Measurements from ENCODE around the gene MYRF. TPM values are rescaled to one million over a fixed set of nuclear protein-coding genes. Genes with fewer than 3 reads are reported as not detected.

MYRF gene
- total and polyA plus RNA-seq, 9 of the 15 experiments (the other 6 are each of a cell fraction or from before 2014, with no cell fraction given): 2.3 to 25.8 (median 7.1) TPM

DNA sequence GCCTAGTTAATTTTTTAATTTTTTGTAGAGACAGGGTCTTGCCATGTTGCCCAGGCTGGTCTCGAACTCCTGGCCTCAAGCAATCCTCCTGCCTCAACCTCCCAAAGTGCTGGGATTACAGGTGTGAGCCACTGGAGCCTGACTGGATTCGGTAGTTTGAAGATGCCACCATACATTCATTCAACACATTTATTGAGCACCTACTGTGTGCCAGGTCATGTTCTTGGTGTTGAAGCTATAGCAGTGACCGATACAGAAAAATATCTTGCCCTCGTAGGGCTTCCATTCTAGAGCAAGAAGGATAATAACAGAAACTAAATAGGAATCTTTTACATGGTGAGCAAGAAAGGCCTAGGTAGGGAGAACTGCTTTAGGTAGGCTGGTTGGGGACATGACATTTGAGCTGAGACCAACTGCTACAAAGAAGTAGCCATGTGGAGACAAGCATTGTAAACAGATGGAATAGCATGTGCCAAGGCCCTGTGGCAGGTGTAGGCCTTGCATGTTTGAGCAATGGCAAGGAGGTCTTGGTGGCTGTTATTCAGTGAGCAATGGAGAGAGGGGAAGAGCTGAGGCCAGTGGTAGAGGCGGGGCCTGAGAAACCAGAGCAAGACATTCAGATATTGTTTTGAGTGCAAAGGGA lies 1.7 kb upstream of the MYRF start:
- 89% methylated on average over 5 of the region's 5 CpGs for WGBS (ENCODE audit: insufficient coverage, low coverage, missing lambda C conversion rate)
- no peak overlapping the region for H3K4me3 ChIP-seq
- POLR2A ChIA-PET: interaction anchor here (0.9 to 1.6 kb wide), 3 partner anchors 14 to 215 kb away, joined by 3 to 13 read pairs (median 6); partner anchors contain the start of genes FEN1 and TMEM258
- H3K27ac ChIP-seq (ENCODE audit: extremely low read depth, low read depth, low read length): no peak overlapping the region; the same call in 2 of the 3 replicates
- CTCF ChIA-PET (ENCODE audit: low intra/inter-chr PET ratio): interaction anchor here (1.4 kb wide), 1 partner anchor 26 kb away, joined by 3 read pairs; no protein-coding TSS in a partner anchor
- H3K4me1 ChIP-seq (replicated peaks in 1 of 2; ENCODE audit: control insufficient read depth in 2 of 2, insufficient read depth in 2 of 2, low read length in 2 of 2): peaks cover 70 to 90% of the 10 kb centered on the region in 2 experiments
- FAIRE-seq (no peak), ATAC-seq (no peak), DNase-seq (ENCODE audit: extremely low read depth in 1 of 4, low spot score in 3 of 4) (no peak)
- H3K9me1 ChIP-seq (ENCODE audit: control insufficient read depth, insufficient read depth, low read length): no peaks in the 10 kb centered on the region
- no peak overlapping the region for H3K4me2 ChIP-seq (ENCODE audit: insufficient read depth, low read length)
- no peaks in the 10 kb centered on the region for H3K9me3 ChIP-seq (replicated peaks; ENCODE audit: control insufficient read depth, insufficient read depth, low read depth, low read length)
- intact Hi-C loops (cut with micrococcal nuclease): loop anchor here (1.0 kb wide), 1 partner anchor 42 kb away; the partner anchor contains the start of genes FEN1 and TMEM258
- no peaks in the 10 kb centered on the region for H3K27me3 ChIP-seq (ENCODE audit: control insufficient read depth in 2 of 2, insufficient read depth in 2 of 2, low read length in 2 of 2)
- in situ Hi-C loops (cut with MboI): no loop called here
- 0 out of 2 replicates have a peak overlapping the region, but pooled peaks have one; percentile 4 for H2AFZ ChIP-seq (ENCODE audit: low read depth, low read length)
- H4K20me1 ChIP-seq (replicated peaks; ENCODE audit: control insufficient read depth, insufficient read depth, low read length): no peaks in the 10 kb centered on the region
- H3K36me3 ChIP-seq (ENCODE audit: control insufficient read depth, insufficient read depth, low read length): no peaks in the 10 kb centered on the region
- H3K79me2 ChIP-seq (ENCODE audit: control insufficient read depth, insufficient read depth, low read length): peaks cover 31% of the 10 kb centered on the region
- no peak overlapping the region for H3K9ac ChIP-seq (ENCODE audit: insufficient read depth in 1 of 2, low read depth in 2 of 2, low read length in 2 of 2)
- BruUV-seq (replicated peaks): no TSS peak
- TF ChIP-seq ZNF354B (CRISPR knock-in tag; IDR thresholded peaks at IDR 0.05) (no peak), HNRNPL (IDR thresholded peaks at IDR 0.05; ENCODE audit: low read depth, low read length) (no peak), PHF20 (IDR thresholded peaks at IDR 0.05; ENCODE audit: partially characterized antibody) (peak; percentile 9), ZBTB12 (CRISPR knock-in tag; IDR thresholded peaks at IDR 0.05) (no peak), ZKSCAN1 (IDR thresholded peaks at IDR 0.05; ENCODE audit: low read depth, low read length) (peak; percentile 61), BCOR (IDR thresholded peaks at IDR 0.05) (peak; percentile 83), HNRNPK (IDR thresholded peaks at IDR 0.05; ENCODE audit: low read depth, low read length, poor library complexity, severe bottlenecking) (no peak), KDM2B (CRISPR knock-in tag; IDR thresholded peaks at IDR 0.05) (no peak), MAFK (IDR thresholded peaks at IDR 0.05; ENCODE audit: low read length) (no peak), GATAD2B (IDR thresholded peaks at IDR 0.05; ENCODE audit: borderline replicate concordance) (no peak), TRIM24 (IDR thresholded peaks at IDR 0.05) (no peak), RBM25 (IDR thresholded peaks at IDR 0.05; ENCODE audit: low read depth, low read length, severe bottlenecking) (peak; percentile 94), ZNF12 (CRISPR knock-in tag; IDR thresholded peaks at IDR 0.05) (no peak), KDM1A (IDR thresholded peaks at IDR 0.05) (peak; percentile 53 to 65; a peak in 3 of 4 replicates), FOXA3 (CRISPR knock-in tag; conservative IDR thresholded peaks at IDR 0.05 in 1 of 2, IDR thresholded peaks at IDR 0.05 in 1 of 2) (no peak), RUNX1 (IDR thresholded peaks at IDR 0.05; ENCODE audit: low read depth) (no peak), BHLHE40 (IDR thresholded peaks at IDR 0.05; ENCODE audit: low read length) (no peak), EP400 (IDR thresholded peaks at IDR 0.05) (no peak), ZNF316 (IDR thresholded peaks at IDR 0.05) (0 out of 2 replicates have a peak, but pooled peaks have one; percentile 8), YBX1 (IDR thresholded peaks at IDR 0.05) (no peak), WHSC1 (IDR thresholded peaks at IDR 0.05; ENCODE audit: low read length) (no peak), KAT7 (CRISPR knock-in tag; IDR thresholded peaks at IDR 0.05; ENCODE audit: borderline replicate concordance) (no peak)
- TF ChIP-seq, protein P1, sequence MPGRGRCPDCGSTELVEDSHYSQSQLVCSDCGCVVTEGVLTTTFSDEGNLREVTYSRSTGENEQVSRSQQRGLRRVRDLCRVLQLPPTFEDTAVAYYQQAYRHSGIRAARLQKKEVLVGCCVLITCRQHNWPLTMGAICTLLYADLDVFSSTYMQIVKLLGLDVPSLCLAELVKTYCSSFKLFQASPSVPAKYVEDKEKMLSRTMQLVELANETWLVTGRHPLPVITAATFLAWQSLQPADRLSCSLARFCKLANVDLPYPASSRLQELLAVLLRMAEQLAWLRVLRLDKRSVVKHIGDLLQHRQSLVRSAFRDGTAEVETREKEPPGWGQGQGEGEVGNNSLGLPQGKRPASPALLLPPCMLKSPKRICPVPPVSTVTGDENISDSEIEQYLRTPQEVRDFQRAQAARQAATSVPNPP (IDR thresholded peaks at IDR 0.05; ENCODE audit: borderline replicate concordance, insufficient read depth, insufficient read length): no peak
- TF ChIP-seq, protein P2, sequence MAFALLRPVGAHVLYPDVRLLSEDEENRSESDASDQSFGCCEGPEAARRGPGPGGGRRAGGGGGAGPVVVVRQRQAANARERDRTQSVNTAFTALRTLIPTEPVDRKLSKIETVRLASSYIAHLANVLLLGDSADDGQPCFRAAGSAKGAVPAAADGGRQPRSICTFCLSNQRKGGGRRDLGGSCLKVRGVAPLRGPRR (CRISPR knock-in tag; IDR thresholded peaks at IDR 0.05): no peak

All from K562 (cell line).